Activated CD4-positive, alpha-beta memory T cell treated with anti-CD3 and anti-CD28 coated beads, Interleukin-2, amount 10 ng/mL, durations not matched to agents 7 days and 5 days (primary cell): Measurements from ENCODE around the gene GNA15. TPM values are rescaled to one million over a fixed set of nuclear protein-coding genes. Genes with fewer than 3 reads are reported as not detected.
"Not testable (repeated sequence)": the region's sequence is repeated elsewhere in the genome, so short reads cannot be mapped to it uniquely, and the experiment has no call there.

Source experiments
- CTCF ChIA-PET: fragments of 350-600 bp; sonication (Branson Sonifier 250); formaldehyde crosslinking; loops from one replicate; lab custom pipeline; 2021; ENCODE audit warnings: antibody characterized with exemption, inconsistent platforms; lab: Charles Lee
- POLR2A ChIA-PET: fragments of 350-600 bp; sonication (Branson Sonifier 250); formaldehyde crosslinking; loops from one replicate; lab custom pipeline; 2021; ENCODE audit warnings: antibody characterized with exemption; lab: Charles Lee
- DNase-seq: peaks from one replicate; pipeline ENCODE4 v3.0.0-alpha.2; 2020
- H3K27ac Mint-ChIP-seq: one replicate; pipeline ENCODE4 v1.8.0; 2021; ENCODE audit warnings: mild to moderate bottlenecking, mixed read lengths
- H3K27me3 Mint-ChIP-seq: one replicate; pipeline ENCODE4 v1.8.0; 2021; ENCODE audit warnings: mixed read lengths
- H3K36me3 Mint-ChIP-seq: one replicate; pipeline ENCODE4 v1.8.0; 2021; ENCODE audit warnings: low read depth, mixed read lengths
- H3K4me1 Mint-ChIP-seq: one replicate; pipeline ENCODE4 v1.8.0; 2021; ENCODE audit warnings: mixed read lengths
- H3K4me3 Mint-ChIP-seq: one replicate; pipeline ENCODE4 v1.8.0; 2021; ENCODE audit warnings: mild to moderate bottlenecking, mixed read lengths
- H3K9me3 Mint-ChIP-seq: one replicate; pipeline ENCODE4 v1.8.0; 2021; ENCODE audit warnings: mixed read lengths
- total RNA-seq, 2 experiments: library from RNA; stranded (reverse); gene quantifications; one replicate each; pipeline ENCODE4 v1.2.3, GENCODE V29; 2021

The GNA15 gene
- total RNA-seq, 2 experiments from 2014 or later = 140 TPM

- peak overlapping the region; percentile 34 for H3K27ac Mint-ChIP-seq
- ChIA-PET CTCF (no interaction called here), POLR2A (interaction anchor here (0.6 to 2.4 kb wide), 3 partner anchors 10 to 127 kb away, joined by 3 to 12 read pairs (median 3); partner anchors contain the start of genes S1PR4 and TLE5)
- no peaks in the 10 kb centered on the region for H3K9me3 Mint-ChIP-seq
- peak overlapping the region; percentile 54 for H3K4me3 Mint-ChIP-seq
- peaks cover 49% of the 10 kb centered on the region for H3K4me1 Mint-ChIP-seq
- H3K27me3 Mint-ChIP-seq = no peaks in the 10 kb centered on the region
- H3K36me3 Mint-ChIP-seq = peaks cover 21% of the 10 kb centered on the region
- DNase-seq = no peak
These were observed 53.1 kb downstream of the GNA15 start for GRCh38 chr19:3188627-3189596.

DNA sequence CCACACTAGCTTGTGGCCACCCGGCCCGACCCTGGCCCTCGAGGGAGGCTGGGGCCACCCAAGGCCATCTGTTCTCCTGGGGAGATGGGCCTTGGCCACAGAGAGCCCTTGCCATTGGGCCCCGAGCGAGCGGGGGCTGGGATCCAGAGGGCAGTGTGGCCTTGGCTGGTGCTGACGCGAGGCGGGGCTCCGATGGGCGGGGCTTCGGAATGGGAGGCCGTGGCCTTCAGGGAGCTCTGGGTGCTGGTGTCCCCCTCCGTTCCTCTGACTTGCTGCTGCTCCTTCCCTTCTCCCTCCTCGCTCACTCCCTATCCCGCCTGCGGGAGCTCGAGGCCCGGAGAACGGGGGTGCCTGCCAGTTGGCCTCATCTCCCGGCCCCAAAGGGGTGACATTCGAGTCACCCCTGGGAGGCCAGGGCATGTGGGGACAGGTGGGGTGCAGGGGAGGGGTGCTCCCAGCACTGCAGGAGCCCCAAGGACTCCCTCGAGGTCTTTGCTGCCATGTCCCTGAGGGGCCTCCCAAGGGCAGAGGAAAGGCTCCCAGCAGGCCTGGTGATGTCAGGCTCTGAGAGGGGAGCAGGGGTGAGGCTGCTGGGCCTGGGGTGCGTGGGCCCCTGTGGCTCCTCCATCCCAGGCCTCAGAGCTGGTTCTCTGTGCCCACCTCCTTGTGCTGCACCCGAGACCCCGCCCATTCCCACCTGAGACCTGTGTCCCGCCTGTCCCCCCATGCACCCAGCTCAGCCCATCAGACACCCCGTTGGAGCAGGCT, 54.1 kb downstream of the GNA15 start:
- H3K36me3 Mint-ChIP-seq = peaks cover 18% of the 10 kb centered on the region
- POLR2A ChIA-PET = interaction anchor here (0.6 to 2.4 kb wide), 3 partner anchors 11 to 51 kb away, joined by 3 to 12 read pairs (median 3); partner anchors contain the start of gene S1PR4
- peaks cover 39% of the 10 kb centered on the region for H3K4me1 Mint-ChIP-seq

DNA sequence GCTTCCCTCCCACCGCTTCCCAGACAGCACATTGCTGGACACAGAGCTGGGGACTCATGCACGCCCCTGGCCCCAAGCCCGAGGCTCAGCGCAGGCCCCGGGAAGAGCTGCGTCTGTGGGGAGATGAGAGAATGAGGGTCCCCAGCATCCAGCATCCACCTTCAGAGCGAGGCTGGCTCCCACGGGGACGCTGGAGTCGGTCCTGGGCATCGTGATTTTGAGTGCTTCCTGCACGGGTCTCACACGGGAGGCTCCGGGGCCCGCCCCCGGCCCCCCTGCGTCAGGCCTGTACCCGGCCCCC, 54.6 kb downstream of the GNA15 start:
- ChIA-PET CTCF (no interaction called here), POLR2A (no interaction called here)
- Mint-ChIP-seq H3K27me3 (no peaks in the 10 kb centered on the region), H3K9me3 (no peaks in the 10 kb centered on the region), H3K4me1 (peaks cover 34% of the 10 kb centered on the region), H3K4me3 (no peak overlapping the region), H3K36me3 (peaks cover 13% of the 10 kb centered on the region), H3K27ac (no peak overlapping the region)
- DNase-seq = no peak

More for the DNA sequence above, 54.1 kb downstream of the GNA15 start:
- H3K9me3 Mint-ChIP-seq = no peaks in the 10 kb centered on the region
- H3K27me3 Mint-ChIP-seq = no peaks in the 10 kb centered on the region
- H3K4me3 Mint-ChIP-seq = no peak overlapping the region
- DNase-seq = no peak
- CTCF ChIA-PET = no interaction called here
- peak overlapping the region; percentile 34 for H3K27ac Mint-ChIP-seq

DNA sequence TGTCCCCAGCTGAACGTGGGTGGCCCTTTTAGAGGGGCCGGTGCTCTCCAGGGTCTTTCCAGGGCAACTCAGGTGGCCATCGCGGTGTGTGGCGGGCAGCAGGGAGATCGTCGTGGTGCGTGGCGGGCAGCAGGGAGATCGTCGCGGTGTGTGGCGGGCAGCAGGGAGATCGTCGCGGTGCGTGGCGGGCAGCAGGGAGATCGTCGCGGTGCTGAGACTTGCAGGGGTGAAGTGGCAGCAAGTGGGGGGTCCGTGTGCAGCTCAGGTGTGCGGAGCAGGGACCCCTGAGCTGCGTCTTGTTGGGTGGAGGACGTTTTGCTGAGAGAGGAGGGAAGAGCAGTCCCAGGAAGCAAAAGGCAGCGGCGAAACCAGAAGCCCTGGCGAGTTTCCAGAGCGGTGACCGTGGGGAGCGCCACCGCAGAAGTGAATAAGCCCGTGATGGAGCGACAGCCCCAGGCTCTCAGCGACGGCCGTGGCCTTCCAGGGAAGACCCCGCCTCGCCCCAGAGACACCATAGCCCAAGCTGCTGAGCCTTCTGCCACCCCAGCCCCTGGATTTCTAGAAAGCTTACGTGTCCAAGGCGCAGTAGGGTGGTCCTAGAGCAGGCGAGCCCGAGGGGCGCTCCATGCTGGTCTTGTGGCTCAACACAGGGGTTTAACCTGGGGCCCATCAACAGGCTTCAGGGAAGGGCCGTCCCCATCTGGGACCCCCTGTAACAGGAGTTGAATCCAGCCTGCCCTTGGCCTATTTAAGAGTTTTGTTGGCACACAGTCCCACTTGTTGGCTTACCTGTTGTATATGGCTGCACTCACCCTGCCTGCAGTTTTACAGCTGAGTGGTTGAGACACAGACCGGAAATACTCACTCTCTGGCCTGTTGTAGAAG, 55.3 kb downstream of the GNA15 start:
- no peaks in the 10 kb centered on the region for H3K27me3 Mint-ChIP-seq
- DNase-seq = no peak
- no peak overlapping the region for H3K4me3 Mint-ChIP-seq
- peaks cover 11% of the 10 kb centered on the region for H3K36me3 Mint-ChIP-seq
- H3K4me1 Mint-ChIP-seq = peaks cover 33% of the 10 kb centered on the region
- H3K27ac Mint-ChIP-seq = no peak overlapping the region
- ChIA-PET POLR2A (no interaction called here), CTCF (no interaction called here)
- H3K9me3 Mint-ChIP-seq = no peaks in the 10 kb centered on the region

DNA sequence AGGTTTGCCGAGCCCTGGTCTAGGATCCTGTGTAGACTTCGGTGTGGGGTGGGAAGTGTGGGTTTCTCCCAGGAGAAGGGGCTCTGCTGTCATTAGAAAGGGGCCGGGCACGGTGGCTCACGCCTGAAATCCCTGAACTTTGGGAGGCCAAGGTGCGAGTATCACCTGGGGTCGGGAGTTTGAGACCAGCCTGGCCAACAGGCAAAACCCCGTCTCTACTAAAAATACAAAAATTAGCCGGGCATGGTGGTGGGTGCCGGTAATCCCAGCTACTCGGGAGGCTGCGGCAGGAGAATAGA, 55.9 kb downstream of the GNA15 start:
- CTCF ChIA-PET, H3K36me3 Mint-ChIP-seq: not testable (repeated sequence)

GRCh38 chr19:3192228-3192635, 56.4 kb downstream of the GNA15 start:
- no peaks in the 10 kb centered on the region for H3K9me3 Mint-ChIP-seq
- ChIA-PET POLR2A (no interaction called here), CTCF (no interaction called here)
- no peak overlapping the region for H3K27ac Mint-ChIP-seq
- peaks cover 5% of the 10 kb centered on the region for H3K36me3 Mint-ChIP-seq
- H3K4me1 Mint-ChIP-seq = peaks cover 25% of the 10 kb centered on the region
- no peak overlapping the region for H3K4me3 Mint-ChIP-seq
- DNase-seq = no peak
- H3K27me3 Mint-ChIP-seq = no peaks in the 10 kb centered on the region

More for the DNA sequence above, 55.9 kb downstream of the GNA15 start:
- POLR2A ChIA-PET, H3K27ac Mint-ChIP-seq, H3K27me3 Mint-ChIP-seq, H3K9me3 Mint-ChIP-seq, H3K4me3 Mint-ChIP-seq, DNase-seq: not testable (repeated sequence)
- peaks cover 30% of the 10 kb centered on the region for H3K4me1 Mint-ChIP-seq

GRCh38 chr19:3192684-3193083, 56.9 kb downstream of the GNA15 start:
- CTCF ChIA-PET = no interaction called here
- POLR2A ChIA-PET = no interaction called here
- Mint-ChIP-seq H3K36me3 (peaks cover 5% of the 10 kb centered on the region), H3K27me3 (no peaks in the 10 kb centered on the region), H3K27ac (no peak overlapping the region), H3K4me1 (peaks cover 21% of the 10 kb centered on the region), H3K9me3 (no peaks in the 10 kb centered on the region), H3K4me3 (no peak overlapping the region)
- DNase-seq = no peak

GRCh38 chr19:3193256-3194105, 57.6 kb downstream of the GNA15 start:
- CTCF ChIA-PET = no interaction called here

DNA sequence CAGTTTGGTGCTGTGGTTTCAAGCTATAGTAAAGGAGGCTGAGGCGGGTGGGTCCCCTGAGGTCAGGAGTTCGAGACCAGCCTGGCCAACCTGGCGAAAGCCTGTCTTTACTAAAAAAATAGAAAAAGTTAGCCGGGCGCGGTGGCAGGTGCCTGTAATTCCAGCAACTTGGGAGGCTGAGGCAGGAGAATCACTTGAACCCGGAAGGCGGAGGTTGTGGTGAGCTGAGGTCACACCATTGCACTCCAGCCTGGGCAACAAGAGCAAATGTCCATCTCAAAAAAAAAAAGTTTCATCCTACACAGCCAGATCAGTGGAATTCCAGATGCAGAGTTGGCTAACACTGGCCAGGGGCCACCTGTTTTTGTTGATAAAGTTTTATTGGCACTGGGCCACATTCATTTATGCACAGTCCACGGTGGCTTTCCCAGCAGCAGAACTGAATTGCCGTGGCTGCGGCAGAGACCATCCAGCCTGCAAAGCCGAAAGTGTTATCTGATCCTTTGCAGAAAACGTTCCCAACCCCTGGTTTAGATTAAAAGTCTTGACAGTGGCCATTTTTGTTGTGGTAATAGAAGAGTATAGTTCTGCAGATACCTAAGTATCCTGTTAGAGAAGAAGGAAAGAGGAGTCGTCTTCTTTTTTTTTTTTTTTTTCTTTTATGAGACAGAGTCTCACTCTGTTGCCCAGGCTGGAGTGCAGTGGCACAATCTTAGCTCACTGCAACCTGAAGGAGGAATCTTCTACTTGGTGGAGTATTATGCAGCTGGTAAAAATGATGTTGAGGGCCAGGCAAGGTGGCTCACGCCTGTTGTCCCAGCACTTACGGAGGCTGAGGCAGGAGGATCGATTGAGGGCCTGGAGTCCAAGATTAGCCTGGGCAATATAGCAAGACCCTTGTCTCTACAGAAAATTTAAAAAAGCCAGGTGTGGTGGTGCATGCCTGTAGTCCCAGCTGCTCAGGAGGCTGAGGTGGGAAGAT, 58.6 kb downstream of the GNA15 start:
- POLR2A ChIA-PET = no interaction called here
- Mint-ChIP-seq H3K27ac (no peak overlapping the region), H3K9me3 (no peaks in the 10 kb centered on the region), H3K4me1 (peaks cover 4% of the 10 kb centered on the region), H3K36me3 (peaks cover 5% of the 10 kb centered on the region), H3K4me3 (no peak overlapping the region), H3K27me3 (no peaks in the 10 kb centered on the region)
- CTCF ChIA-PET = no interaction called here
- DNase-seq = no peak

More at GRCh38 chr19:3193256-3194105, 57.6 kb downstream of the GNA15 start:
- Mint-ChIP-seq H3K27me3 (no peaks in the 10 kb centered on the region), H3K4me1 (peaks cover 13% of the 10 kb centered on the region), H3K4me3 (no peak overlapping the region), H3K27ac (no peak overlapping the region), H3K9me3 (no peaks in the 10 kb centered on the region), H3K36me3 (peaks cover 5% of the 10 kb centered on the region)
- POLR2A ChIA-PET = no interaction called here
- DNase-seq = no peak

DNA sequence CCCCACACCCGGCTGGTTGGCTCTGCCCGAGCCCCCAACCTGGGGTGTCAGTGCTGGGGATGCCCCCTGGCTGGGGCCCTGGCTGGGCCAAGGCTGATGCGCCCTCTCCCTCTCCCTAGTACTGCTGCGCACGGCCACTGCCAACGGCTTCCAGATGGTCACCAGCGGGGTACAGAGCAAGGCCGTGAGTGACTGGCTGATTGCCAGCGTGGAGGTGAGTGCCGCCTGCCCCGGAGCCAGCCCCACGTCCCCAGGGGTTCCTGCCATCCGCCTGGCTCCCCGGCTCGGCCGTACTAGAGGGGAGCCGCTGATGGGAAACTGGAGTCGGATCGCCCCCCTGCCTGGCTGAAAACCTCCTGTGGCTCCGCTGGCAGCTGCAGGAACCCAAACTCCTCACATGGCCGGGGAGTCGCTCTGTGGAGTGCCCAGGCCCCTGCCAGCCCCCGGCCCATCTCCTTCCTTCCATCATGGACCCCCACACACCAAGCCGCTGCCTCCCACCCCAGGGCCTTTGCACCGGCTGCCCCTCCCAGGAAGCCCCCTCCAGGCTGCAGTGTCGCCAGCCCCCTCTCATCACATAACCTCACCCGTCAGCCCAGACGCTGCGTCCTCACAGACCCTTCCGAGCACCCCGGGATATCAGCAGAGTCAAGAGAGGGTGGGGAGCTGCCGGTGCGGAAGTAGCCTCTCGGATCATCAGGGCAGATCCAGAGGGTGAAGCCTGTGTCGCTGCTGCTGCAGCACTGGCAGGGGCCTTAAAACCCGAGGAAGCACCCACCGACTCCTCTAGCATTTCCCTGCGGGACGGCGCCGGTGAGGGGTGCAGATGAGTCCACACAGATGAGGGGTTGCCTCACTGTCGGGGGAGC, 60.5 kb downstream of the GNA15 start:
- H3K4me1 Mint-ChIP-seq = no peaks in the 10 kb centered on the region
- POLR2A ChIA-PET = no interaction called here

GRCh38 chr19:3196933-3197205, 61.0 kb downstream of the GNA15 start:
- CTCF ChIA-PET = no interaction called here
- no peak for DNase-seq
- no peaks in the 10 kb centered on the region for H3K27me3 Mint-ChIP-seq
- no peak overlapping the region for H3K27ac Mint-ChIP-seq
- no peak overlapping the region for H3K4me3 Mint-ChIP-seq
- no peaks in the 10 kb centered on the region for H3K4me1 Mint-ChIP-seq
- H3K36me3 Mint-ChIP-seq = peaks cover 8% of the 10 kb centered on the region
- no peaks in the 10 kb centered on the region for H3K9me3 Mint-ChIP-seq
- POLR2A ChIA-PET = no interaction called here

More for the DNA sequence above, 60.5 kb downstream of the GNA15 start:
- no peak for DNase-seq
- no peaks in the 10 kb centered on the region for H3K9me3 Mint-ChIP-seq
- CTCF ChIA-PET = no interaction called here
- no peak overlapping the region for H3K27ac Mint-ChIP-seq
- H3K4me3 Mint-ChIP-seq = no peak overlapping the region
- H3K27me3 Mint-ChIP-seq = no peaks in the 10 kb centered on the region
- H3K36me3 Mint-ChIP-seq = peaks cover 8% of the 10 kb centered on the region
